HG03571 (cell line): ENCODE data around the gene TMC6.
"Not testable (repeated sequence)": the region's sequence is repeated elsewhere in the genome, so short reads cannot be mapped to it uniquely, and the experiment has no call there.

ENCODE experiments used
- ATAC-seq: cut with Tn5 transposase; IDR thresholded peaks from one replicate; pipeline ENCODE4 v1.9.1; 2021; ENCODE audit not compliant: unreplicated experiment

Gene TMC6, protein sequence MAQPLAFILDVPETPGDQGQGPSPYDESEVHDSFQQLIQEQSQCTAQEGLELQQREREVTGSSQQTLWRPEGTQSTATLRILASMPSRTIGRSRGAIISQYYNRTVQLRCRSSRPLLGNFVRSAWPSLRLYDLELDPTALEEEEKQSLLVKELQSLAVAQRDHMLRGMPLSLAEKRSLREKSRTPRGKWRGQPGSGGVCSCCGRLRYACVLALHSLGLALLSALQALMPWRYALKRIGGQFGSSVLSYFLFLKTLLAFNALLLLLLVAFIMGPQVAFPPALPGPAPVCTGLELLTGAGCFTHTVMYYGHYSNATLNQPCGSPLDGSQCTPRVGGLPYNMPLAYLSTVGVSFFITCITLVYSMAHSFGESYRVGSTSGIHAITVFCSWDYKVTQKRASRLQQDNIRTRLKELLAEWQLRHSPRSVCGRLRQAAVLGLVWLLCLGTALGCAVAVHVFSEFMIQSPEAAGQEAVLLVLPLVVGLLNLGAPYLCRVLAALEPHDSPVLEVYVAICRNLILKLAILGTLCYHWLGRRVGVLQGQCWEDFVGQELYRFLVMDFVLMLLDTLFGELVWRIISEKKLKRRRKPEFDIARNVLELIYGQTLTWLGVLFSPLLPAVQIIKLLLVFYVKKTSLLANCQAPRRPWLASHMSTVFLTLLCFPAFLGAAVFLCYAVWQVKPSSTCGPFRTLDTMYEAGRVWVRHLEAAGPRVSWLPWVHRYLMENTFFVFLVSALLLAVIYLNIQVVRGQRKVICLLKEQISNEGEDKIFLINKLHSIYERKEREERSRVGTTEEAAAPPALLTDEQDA

GRCh38 chr17:78128551-78129350 lies at the start of gene TMC6:
TMC6 (minus strand) TSS chr17:78128755; CDS start chr17:78126832, 1,923 bp downstream.
- ATAC-seq: no peak

GRCh38 chr17:78176548-78177025 lies 48.0 kb upstream of the TMC6 start:
- no peak for ATAC-seq

DNA sequence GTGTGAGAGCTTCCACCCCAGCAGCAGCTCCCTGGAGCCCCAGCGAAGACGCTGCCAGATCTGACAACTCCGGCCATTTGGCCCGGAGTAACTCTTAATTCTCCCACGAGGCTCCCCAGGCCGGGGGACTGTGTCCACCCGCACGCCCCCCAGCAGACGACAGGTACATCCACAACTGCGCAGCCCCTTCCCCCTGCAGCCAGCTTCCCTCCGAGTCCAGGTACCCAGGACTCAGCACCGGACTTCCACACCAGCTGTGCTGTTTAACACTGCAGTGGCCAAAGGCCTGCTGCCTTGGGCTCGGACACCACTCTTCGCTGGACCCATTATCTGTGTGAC lies 47.1 kb upstream of the TMC6 start:
- ATAC-seq: no peak

DNA sequence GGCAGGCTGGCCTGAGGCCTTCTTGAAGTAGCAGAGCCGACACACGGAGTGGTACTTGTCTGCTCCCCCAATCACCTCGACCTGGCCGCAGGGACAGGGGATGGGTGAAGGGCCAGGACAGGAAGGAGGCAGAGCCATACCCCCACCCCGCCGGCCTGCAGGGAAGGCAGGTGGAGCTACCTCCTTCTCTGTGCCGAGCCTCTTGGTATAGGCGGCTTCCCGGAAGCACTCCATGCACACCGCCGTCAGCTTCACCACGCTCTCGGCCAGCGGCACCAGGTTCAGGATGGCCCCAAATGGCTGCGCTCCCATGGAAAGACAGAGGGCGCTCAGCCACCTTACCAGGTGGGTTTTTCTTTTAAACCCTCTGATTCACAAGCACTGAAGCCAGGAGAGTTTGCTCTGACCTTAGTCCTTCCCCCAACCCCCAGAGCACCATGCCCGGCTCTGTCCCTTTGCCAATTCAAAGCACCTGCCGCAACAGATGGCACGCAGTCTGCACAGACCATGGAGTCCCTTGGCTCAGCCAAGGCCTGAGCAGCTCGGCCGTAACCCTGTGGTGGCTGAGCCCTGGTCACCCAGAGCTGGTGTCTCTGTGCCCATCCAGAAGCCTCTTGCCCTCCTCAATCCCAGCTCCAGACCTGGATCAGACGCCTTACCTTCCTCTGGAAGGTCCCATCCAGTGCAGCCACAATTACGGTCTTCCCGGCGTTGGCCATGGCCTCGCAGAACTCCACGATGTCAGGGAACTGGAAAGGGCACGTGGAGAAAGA lies 46.5 kb upstream of the TMC6 start:
- ATAC-seq: no peak

GRCh38 chr17:78174346-78174869 lies 45.9 kb upstream of the TMC6 start:
- no peak for ATAC-seq

- ATAC-seq: no peak
These were observed 44.7 kb upstream of the TMC6 start for GRCh38 chr17:78173097-78173715.

DNA sequence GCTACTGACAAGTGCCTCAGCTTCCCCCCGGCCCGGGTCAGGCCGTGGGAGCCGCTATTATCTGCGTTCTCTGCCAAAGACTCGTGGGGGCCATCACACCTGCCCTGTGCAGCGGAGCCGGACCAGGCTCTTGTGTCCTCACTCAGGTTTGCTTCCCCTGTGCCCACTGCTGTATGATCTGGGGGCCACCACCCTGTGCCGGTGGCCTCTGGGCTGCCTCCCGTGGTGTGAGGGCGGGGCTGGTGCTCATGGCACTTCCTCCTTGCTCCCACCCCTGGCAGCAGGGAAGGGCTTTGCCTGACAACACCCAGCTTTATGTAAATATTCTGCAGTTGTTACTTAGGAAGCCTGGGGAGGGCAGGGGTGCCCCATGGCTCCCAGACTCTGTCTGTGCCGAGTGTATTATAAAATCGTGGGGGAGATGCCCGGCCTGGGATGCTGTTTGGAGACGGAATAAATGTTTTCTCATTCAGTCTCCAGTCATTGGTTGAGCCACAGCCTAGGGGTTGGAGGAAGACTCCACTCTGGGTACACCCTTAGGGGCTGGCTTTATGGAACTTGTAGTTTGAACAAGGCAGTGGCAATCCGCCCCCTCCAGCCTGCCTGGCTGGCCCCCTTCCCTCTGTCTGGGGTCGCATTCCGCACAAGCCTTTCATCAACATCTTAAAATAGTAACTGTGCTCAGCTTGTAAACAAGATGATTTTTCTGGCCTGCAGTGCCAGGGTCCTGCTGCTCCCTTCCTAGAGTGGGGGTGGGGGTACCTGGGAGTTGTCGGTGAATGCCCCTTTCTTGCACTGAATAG lies 43.9 kb upstream of the TMC6 start:
- no peak for ATAC-seq

- not testable (repeated sequence) for ATAC-seq
These were observed 43.2 kb upstream of the TMC6 start for GRCh38 chr17:78171591-78172248.

GRCh38 chr17:78170692-78171590 lies 42.4 kb upstream of the TMC6 start:
- no peak for ATAC-seq

GRCh38 chr17:78168903-78169793 lies 40.6 kb upstream of the TMC6 start:
- peak; percentile 8 for ATAC-seq

GRCh38 chr17:78168242-78168902 lies 39.8 kb upstream of the TMC6 start, which contains the start of gene SYNGR2:
SYNGR2 (plus strand) TSS chr17:78168581; CDS start chr17:78168617, 36 bp downstream.
- ATAC-seq: peak; percentile 50

DNA sequence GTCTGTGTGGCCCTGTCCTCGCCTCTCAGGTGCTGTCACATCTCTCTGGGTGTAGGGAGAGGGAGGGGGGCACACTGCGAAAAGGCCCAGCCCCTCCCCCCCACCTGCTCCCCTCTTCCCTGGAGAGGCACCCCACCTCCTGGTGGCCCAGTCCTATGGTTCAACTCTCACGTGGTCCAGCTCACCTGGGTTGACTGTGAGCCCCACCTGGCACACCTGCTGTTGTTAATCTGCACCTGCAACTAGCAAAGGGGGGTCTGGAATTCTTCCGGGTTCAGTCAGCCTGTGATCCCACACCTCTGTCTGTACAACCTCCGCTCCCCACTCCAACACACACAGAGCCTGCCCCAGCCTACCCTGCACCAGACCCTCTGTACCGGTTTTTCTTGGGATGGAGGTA lies 37.9 kb upstream of the TMC6 start:
- ATAC-seq: no peak

- ATAC-seq: no peak
These were observed 36.4 kb upstream of the TMC6 start for GRCh38 chr17:78164748-78165607.

- no peak for ATAC-seq
These were observed 35.6 kb upstream of the TMC6 start for GRCh38 chr17:78163881-78164747.
